Sigmoid colon (tissue), 4 donors: ENCODE measurements around the gene RUSF1.

ENCODE experiments used
- CTCF ChIP-seq, 4 experiments: fragments of 450-650 bp in 3 of 4; fragments of 200-600 bp in 1 of 4; IDR thresholded peaks; one replicate each; pipeline ENCODE4 v1.5.1; 2016 to 2019; ENCODE audit warnings: antibody characterized with exemption in 4 of 4, mild to moderate bottlenecking in 3 of 4, moderate library complexity in 2 of 4
- POLR2A ChIP-seq, 2 donors: fragments of 450-650 bp; IDR thresholded peaks; one replicate each; pipeline ENCODE4 v1.6.1; 2016; ENCODE audit warnings: antibody characterized with exemption in 2 of 2, mild to moderate bottlenecking in 2 of 2, moderate library complexity in 2 of 2
- POLR2AphosphoS5 ChIP-seq, 4 donors: sonication (generic); formaldehyde crosslinking; IDR thresholded peaks; one replicate each; pipeline ENCODE4 v1.6.1; 2017; ENCODE audit warnings: antibody characterized with exemption in 4 of 4

GRCh38 chr16:31501966-31502348 lies 6.2 kb downstream of the RUSF1 start:
- no peak for TF ChIP-seq CTCF (IDR thresholded peaks at IDR 0.05)
- no peak for TF ChIP-seq POLR2A (IDR thresholded peaks at IDR 0.05)
- no peak for TF ChIP-seq POLR2AphosphoS5 (IDR thresholded peaks at IDR 0.05)
